HG03442 (cell line): Measurements from ENCODE around the gene UMPS.
"Not testable (repeated sequence)": the region's sequence is repeated elsewhere in the genome, so short reads cannot be mapped to it uniquely, and the experiment has no call there.

Experiments used
- ATAC-seq: cut with Tn5 transposase; IDR thresholded peaks from one replicate; pipeline ENCODE4 v1.9.1; 2021; ENCODE audit warnings: mild to moderate bottlenecking, moderate library complexity; ENCODE audit not compliant: unreplicated experiment

UMPS gene

DNA sequence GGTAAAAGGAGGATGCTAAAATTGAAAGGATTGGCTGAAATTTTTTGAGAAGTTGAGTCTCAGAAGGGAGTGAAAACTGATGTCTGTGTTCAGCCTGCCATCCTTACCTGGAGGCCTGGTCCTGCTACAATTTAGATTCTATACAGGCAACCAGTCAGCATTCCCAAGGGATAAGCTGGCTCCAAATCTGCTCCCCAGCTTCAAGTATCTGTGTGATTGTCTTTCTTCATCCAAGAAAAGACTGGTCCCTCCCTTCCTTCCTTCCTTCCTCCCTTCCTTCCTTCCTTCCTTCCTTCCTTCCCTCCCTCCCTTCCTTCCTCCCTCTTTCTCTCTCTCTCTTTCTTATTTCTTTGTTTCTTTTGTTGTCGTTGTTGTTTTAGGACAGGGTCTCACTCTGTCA, 24.7 kb upstream of the UMPS start:
- no peak for ATAC-seq

DNA sequence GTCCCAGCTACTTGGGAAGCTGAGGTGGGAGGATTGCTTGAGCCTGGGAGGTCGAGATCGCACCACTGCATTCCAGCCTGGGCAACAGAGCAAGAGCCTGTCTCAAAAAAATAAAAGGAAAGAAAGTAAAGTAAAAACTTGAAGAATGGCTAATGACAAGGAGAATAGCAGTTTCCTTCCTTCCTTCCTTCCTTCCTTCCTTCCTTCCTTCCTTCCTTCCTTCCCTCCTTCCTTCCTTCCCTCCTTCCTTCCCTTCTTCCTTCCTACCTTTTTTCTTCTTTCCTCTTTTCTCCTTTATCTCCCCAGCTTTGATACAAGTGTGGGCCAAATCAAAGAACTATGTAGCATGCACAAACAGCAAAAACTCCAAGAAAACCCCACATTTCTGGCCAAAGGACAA, 23.0 kb upstream of the UMPS start:
- not testable (repeated sequence) for ATAC-seq

DNA sequence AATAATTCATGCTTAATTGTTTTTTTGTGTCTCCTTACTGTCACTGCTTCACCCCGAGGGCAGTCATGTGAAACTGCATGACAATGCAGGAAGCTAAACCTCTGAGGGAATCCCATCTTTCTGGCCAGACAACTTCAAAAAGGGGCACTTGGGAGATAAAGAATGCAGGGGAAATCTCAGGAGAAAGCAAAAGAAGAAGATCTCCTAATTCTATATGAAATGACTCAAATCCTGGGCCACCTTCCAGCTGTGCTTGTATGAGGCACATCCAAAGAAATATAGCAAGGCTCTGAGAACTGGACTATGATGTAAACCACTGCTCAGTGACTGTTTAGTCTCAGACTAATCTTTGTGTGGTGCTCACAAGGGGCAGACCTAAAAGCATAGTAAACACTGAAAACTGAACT, 22.6 kb upstream of the UMPS start:
- ATAC-seq: no peak

DNA sequence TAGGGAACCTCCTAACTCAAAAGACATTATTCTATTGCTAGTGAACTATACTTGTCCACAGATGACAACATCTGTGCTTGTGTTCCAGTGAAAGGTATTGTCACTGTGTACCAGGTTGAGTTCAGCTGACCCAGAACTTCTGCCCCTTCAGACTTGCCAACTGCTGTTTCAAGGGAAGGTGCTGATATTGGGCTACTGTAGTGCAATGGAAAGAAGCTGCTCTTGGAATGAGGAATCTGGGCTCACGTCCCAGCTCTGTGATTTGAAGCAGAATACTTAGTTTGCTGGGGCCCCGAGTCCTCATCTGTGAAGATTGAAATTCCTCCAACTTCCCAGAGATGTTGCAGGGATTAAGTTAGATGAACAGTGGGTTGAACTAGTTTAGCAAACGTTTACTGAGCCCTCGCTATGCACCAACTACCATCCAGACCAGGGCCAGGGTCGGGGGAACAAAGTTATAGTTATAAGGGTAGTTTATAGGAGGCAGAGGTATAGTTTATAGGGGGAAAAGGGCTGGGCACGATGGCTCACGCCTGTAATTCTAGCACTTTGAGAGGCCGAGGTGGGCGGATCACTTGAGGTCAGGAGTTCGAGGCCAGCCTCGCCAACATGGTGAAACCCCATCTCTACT, 15.9 kb upstream of the UMPS start:
- no peak for ATAC-seq

DNA sequence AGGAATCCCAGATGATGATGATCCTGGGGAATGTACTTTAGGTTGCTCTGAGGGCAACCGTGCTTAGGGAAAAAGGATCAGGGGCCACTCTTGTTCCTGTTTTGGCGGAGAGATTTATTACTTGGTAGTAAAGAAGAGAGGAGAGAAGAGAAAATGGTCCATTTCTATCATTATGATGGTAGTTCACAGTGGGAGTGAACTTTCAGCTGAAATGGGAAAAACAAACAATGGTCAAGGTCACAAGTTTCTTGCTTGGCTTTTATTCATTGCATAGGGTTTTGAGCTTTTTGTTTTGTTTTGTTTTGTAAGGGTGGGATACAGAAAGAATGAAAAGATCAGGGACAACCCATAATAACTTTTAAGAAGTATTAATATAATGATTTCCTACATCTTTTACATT, 7.7 kb upstream of the UMPS start:
- no peak for ATAC-seq

DNA sequence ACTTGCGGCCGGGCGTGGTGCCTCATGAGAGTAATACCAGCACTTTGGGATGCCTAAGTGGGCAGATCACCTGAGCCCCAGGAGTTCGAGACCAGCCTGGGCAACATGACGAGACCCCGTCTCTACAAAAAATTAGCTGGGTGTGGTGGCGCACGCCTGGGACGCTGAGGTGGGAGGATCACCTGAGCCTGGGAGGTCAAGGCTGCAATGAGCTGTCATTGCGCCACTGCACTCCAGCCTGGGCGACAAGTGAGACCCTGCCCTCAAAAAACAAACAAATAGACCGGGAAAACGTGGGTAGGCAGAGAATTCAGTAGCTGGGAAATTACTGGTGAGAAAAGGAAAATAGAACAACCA, 667 bp downstream of the UMPS start:
- ATAC-seq: no peak

DNA sequence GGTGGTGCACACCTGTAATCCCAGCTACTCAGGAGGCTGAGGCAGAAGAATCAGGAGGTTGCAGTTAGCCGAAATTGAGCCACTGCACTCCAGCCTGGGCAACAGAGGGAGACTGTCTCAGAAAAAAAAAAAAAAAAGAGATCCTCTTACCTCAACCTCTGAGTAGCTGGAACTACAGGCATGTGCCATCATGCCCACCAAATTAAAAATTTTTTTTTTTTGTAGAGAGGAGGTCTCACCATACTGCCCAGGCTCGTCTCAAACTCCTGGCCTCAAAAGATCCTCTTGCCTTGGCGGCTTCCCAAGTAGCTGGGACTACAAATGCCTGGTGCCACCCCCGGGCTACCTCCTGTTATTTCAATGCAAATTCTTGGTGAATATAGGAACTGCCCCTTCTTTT, 1.5 kb downstream of the UMPS start:
- no peak for ATAC-seq

DNA sequence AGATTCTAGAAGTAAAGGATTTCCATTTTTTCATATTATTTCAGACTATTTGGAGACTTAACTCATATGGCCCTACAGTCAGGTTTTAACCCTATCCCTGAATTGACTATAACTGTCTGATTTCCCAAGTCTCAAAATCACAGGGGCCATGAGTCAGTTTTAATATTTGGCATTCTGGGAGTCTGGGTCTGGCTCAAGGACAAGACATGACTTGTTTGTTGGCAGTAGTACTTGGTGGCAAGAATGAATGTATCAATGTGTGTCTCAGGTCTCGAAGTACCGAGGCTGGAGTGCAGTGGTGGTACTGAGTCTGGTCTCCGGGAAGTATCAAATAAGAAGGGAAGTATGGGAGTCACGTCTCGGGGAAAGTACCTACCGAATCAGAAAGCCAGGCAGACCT, 10.8 kb downstream of the UMPS start:
- ATAC-seq: no peak

DNA sequence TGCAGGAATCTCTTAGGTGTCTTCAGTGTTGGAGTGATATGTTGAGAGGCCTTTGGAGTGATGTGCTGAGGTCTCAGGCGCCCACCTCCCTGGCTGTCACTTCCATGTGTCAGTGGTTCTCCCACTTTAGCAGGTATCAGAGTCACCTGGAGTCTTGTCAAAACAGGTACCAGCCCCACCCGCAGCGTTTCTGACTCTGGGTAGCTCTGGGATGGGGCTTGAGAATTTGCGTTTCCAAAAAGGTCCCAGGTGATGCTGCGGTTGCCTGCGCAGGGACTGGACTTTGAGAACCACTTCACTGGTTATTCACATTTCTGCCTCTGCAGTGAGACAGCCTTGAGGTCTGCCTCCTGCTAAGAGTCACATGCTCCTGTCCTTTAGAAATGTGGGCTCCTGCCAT, 15.5 kb downstream of the UMPS start:
- no peak for ATAC-seq

DNA sequence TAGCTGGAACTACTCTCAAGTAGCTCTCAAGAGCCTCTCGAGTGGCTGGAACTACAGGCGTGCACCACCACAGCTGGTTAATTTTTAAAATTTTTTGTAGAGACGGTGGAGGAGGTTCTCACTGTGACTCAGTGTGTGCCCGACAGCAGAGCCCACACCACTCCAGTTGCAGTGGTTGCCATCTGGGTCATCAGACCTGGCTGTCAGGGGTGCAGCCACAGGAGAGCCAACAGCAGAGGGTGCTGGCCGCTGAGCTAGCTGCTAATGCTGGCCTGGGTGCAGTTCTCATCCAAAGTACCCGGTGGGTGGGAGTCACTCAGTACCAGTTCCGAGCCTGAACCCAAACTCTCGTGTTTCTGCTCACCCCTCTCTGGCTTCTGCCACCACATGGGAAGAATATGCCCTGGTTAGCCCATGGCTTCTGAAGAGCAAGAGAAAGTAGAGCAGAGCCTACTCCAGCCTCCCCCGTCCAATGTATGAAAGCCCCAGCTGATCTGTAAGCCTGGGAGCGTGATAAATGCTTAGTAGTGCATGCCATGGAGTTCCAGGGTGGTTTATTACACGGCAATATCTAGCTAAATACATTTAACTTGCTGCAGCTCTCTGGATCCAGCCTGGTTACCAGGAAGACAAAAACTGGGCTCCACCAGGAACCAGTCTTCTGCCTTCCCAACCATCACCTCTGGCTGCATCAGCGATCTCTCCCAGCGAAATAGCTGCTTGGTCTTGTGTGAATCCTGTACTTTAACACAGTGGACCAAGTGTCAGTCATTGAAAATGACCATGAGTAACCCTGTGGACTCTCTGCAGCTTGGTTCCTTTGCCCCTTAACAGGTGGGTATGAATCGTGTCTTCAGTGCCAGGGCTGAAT, 17.1 kb downstream of the UMPS start:
- ATAC-seq: no peak

DNA sequence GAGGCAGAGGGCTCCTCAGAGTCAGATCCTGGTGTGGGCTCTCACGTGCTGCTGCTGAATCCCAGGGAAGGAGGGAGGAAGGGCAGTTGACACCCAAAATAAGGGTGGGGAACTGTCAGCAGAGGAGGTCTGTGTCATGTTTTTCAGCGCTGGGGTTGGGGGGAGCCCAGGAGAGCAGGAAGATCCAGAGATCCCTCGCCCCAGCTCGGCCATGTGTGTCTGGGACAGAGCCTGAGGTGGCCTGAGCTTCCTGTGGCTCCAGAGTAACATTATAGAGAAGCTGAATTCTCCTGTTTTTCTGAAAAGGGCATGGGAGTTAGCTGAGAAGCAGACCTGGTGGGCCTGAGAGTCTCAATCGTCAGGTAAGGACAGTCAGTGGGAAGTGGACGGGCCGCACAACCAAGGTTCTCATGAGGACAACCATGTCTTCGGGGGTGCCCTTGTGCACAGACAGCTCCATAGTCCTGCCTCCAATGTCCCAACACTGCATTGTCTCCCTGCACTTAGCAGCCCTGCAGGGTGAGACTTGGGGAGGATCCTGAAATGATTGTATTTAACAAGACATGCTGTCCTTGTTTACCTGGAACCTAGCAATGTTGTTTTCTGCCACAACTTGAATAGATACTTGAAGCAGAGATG, 18.4 kb downstream of the UMPS start:
- ATAC-seq: no peak

DNA sequence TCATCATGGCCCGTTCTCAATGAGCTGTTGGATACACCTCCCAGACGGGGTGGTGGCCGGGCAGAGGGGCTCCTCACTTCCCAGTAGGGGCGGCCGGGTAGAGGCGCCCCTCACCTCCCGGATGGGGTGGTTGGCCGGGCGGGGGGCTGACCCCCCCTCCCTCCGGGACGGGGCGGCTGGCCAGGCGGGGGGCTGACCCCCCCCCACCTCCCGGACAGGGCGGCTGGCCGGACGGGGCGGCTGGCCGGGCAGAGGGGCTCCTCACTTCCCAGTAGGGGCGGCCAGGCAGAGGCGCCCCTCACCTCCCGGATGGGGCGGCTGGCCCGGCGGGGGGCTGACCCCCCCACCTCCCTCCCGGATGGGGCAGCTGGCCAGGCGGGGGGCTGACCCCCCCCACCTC, 19.6 kb downstream of the UMPS start:
- not testable (repeated sequence) for ATAC-seq

DNA sequence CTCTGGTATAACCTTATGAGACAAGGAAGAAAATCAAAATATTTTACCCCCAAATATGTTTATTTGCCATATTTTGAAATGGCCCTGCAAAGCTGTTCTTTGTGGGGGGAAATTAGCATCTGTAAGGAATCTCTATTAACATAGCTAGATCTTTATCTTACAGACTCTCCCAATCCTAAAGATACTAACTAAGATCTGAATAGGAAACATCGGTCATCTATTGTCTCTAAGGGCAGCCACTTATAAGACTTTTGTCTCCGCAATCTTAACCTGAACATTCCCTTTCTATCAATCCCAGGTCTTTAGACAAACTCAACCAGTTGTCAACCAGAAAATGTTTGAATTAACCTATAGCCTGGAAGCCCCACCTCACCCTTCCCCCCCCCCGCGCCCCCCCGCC, 21.2 kb downstream of the UMPS start:
- no peak for ATAC-seq

DNA sequence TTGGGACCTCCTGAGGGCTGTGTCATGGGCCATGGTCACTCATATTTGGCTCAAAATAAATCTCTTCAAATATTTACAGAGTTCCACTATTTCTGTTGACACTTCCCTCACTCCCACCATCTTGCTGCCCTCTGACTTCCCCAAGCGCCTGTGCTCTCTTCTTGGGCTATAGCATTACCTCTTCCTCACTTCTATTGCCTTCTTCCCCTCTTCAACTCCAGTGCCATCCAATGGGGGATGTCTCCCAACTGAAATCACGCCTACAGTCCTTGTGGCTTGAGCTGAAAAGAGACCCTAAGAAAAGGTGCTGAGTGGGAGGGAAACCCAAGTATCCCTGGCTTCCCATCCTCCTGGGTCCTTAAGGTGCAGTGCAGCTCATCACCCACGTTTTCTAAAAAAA, 21.8 kb downstream of the UMPS start:
- no peak for ATAC-seq

DNA sequence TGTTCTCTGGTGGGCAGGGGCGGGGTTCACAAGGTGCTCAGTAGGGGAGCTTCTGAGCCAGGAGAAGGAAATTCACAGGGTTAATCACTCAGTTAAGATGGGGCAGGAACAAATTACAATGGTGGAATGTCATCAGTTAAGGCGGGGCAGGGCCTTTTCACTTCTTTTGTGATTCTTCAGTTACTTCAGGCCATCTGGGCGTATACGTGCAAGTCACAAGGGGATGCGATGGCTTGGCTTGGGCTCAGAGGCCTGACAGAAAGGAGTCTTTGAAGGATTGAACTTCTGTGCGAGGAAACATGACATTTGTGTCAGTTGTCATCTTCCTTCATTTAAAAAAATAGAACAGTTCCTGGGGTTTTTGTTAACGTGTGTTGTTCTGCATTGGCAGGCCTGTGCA, 27.7 kb downstream of the UMPS start:
- ATAC-seq: not testable (repeated sequence)

DNA sequence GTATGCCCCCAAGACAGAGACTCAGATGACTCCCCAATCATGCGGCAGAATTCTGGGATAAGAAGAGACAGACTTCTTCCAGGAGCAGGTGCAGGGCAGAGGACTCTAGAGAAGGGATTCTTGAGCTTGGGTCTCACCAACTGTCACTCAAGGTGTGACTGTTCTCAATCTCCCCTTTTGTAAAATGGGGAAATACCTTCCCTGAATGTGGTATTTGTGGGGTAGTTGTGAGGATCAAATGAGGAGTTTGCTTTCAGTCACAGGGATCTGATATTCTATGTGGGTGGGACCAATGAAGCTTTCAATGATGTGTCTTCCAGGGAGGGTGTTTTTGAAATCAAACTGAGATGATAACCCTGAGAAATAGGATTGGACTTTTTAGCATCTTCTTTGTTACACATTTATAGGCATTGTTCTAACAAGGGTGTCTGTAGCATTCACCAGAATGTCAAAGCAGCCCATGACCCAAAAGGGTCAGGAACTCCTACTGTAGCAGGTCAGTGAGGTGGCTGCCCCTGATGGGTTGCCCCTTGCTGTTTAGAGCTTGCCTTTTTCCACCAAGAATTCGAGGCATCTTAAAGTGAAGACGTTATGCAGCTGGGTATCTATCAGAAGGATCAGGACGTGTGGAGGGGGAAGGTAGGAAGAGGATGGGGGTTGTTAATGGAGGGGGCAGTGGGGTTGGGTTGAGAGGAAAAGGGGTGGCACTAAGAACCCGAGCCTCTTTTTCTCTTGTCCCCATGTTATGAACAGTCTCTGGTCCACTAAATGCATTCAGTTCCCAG, 28.8 kb downstream of the UMPS start:
- ATAC-seq: no peak

DNA sequence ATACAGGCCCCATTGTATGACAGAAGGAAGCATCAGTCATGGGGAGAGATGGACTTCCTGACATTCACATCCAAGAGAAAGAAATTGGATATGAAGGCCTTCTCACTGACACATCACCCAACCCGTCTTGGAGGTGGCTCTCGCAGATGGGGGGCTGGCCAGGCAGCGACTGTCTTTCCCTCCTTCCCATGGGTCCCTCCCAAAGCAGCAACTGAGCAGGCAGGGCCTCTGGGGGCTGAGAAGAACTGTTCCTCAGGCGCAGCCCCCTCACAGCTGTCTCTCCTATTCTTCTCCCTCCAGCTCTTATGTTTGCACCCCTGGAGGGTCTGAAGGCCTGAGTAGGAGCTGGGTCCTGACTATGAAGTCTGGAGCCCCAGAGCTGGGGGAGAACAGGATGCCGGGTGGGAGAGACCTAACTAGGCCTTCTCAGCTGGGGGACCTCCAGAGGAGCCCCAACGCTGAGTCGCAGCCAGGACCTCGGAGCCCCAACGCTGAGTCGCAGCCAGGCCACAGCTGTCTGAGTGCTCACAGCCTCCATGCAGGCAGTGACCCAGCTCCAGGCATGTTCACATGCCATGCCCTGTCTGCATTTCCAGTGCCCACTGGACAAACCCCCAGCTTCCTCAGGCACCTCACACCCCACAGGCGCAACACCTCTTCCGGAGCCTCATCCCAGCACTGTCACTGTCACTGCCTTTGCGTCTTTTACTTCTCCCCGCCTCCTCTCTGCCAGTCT, 29.6 kb downstream of the UMPS start:
- no peak for ATAC-seq

DNA sequence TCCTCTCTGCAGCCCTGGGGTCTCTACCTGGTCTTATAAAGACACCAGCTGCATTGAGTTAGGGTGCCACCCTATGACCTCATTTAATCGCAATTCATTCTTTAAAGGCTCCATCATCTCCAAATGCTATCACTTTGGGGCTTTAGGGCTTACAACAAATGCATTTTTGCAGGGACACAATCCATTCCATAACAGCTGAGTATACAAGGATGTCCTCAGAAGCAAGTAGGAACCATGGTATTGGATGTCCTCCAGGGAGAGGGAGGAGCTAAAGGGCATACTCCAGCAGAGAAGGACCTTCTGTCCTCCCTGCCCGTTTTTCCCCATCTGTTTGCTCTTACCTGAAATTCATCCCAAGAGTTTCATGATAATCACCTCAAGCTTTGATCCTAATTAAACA, 30.3 kb downstream of the UMPS start:
- ATAC-seq: no peak

DNA sequence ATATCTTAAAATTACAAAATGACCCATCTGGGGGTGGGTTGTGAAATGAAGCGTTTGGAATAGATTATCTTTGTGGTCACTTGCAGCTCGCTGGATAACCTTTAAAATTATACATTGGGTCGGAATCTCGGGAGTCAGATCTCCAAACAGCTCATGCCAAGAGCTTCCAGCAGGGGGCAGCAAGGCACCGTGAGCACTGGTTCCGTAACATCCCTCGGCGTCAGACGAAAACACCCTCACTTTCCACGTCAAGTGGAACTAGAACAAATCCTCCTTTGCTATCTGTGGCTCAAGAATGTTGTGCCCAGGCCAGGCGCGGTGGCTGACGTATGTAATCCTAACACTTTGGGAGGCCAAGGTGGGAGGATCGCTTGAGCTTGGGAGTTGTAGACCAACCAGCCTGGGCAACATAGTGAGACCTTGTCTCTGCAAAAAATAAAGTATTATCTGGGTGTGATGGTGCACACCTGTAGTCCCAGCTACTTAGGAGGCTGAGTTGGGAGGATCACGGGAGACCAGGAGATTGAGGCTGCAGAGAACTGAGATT, 31.1 kb downstream of the UMPS start:
- ATAC-seq: no peak

DNA sequence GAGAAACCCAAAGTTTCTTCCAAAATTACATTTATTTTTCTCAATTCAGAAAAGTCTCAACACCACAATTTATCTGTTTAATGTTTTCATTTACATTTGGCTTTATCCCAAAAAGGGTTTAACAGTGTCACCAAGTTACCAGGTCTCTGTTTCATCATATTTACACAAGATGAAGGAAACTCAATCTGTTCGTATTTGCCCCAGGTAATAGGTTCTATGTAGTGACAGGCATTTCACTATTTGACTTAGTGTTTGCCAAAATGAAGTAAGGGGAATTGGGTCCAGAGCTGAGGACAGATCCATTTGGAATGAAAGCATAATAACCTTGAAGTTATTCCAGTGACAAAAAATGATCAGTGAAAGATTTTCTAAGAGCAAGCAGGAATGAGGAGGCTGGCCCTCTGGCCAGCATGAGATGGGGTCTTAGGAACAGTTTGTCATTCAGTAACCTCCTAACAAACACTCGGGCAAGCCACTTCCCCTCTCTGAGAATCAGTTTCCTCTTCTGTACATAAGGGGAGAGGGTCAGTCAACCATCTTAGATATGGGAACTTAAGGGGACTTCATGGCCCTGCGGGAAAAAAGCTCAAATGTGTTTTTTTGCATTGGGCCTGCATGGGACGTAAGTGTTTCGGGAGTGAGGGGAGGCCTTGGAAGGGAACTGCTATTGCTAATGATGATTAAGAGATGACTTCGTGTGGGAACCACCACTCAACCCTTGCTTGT, 31.8 kb downstream of the UMPS start:
- ATAC-seq: no peak
